Ascending aorta (tissue), 2 donors: Measurements from ENCODE around the gene ARFGAP3. TPM values are rescaled to one million over a fixed set of nuclear protein-coding genes. Genes with fewer than 3 reads are reported as not detected.
A peak's percentile ranks its signal among the peaks of the same experiment; 100 is the strongest.

Experiments used
- DNase-seq, 2 donors: peaks; one replicate each; pipeline ENCODE4 v3.0.0-alpha.2; 2019; ENCODE audit warnings: low spot score in 2 of 2
- H3K27ac ChIP-seq, 2 donors: fragments of 200-600 bp; sonication (generic); one replicate each; pipeline ENCODE4 v1.5.1; 2016 to 2017; ENCODE audit warnings: mild to moderate bottlenecking in 1 of 2
- H3K27me3 ChIP-seq: fragments of 200-600 bp; sonication (generic); one replicate; pipeline ENCODE4 v1.5.1; 2017
- H3K36me3 ChIP-seq, 2 donors: fragments of 200-600 bp; sonication (generic); one replicate each; pipeline ENCODE4 v1.5.1; 2016
- H3K4me1 ChIP-seq, 2 donors: fragments of 200-600 bp; sonication (generic); one replicate each; pipeline ENCODE4 v1.5.1; 2016 to 2017; ENCODE audit warnings: mild to moderate bottlenecking in 1 of 2
- H3K4me3 ChIP-seq, 2 donors: fragments of 200-600 bp; sonication (generic); one replicate each; pipeline ENCODE4 v1.5.1; 2016 to 2017; ENCODE audit warnings: mild to moderate bottlenecking in 1 of 2
- H3K9me3 ChIP-seq, 2 donors: fragments of 200-600 bp; sonication (generic); one replicate each; pipeline ENCODE4 v1.5.1; 2016
- intact Hi-C: fragments of 100-400 bp; cut with DNase I; formaldehyde crosslinking; loops from one replicate; pipeline ENCODE4 v1.15.1; 2023
- total RNA-seq: library from RNA; depleted of rRNA; stranded (reverse); fragments of >200 nt; gene quantifications from one replicate; pipeline ENCODE4 v1.1.0, GENCODE V29; 2016
- TF ChIP-seq, protein P1 (sequence below), 3 experiments: fragments of 200-600 bp in 2 of 3; fragments of 450-650 bp in 1 of 3; sonication (generic) in 2 of 3; IDR thresholded peaks; one replicate each; pipeline ENCODE4 v1.5.1; 2016 to 2019; ENCODE audit warnings: antibody characterized with exemption in 3 of 3, mild to moderate bottlenecking in 1 of 3, moderate library complexity in 1 of 3

ARFGAP3 gene
- total RNA-seq, 1 donor from 2014 or later, result 21.6 TPM

DNA sequence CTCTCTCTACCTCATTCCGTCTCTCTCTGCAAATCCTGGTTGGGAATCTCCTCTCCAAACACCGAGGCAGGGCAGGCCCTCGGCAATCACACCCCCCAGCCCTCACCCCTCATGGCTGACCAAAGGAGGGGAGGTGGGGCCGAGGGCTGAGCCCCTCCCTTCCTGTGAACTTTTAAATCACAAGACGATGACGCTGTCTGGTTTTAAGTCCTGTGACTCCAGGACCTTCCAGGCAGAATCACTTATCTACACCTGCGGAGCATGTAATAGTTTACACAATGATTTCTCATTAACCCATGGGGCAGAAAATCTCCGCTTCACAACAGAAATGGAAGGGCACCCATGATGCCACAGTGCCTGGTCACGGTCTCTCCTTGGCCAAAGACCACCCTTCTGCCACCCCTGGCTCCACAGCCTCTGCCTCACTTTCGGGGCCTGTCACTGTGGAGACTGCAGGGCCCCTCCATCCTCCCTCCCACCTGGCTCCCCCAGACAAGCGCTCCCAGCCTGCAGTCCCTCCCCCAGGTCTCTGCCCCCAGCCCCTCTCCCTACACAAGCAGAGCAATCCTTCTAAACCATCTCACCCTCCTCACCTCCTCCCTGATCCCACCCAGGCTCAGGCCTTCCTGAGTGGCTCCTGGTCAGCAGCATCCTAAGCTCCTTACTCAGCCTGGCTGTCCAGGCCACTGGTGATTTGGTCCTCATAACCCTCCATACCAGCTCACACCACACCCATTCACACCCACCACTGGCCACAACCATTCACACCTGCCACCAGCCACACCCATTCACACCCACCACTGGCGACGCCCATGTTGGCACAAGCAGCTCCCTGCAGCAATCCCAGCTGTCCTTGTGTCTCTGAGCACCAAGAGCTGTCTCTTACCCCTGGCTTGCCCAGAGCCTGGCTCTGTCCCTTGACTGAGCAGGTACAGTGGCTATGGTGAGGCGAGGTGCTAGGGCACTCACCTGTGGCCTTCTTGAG, 30.7 kb upstream of the ARFGAP3 start:
- H3K36me3 ChIP-seq, result peaks cover 69 to 92% of the 10 kb centered on the region in 2 donors
- H3K4me3 ChIP-seq, result no peak overlapping the region
- no peaks in the 10 kb centered on the region for H3K27me3 ChIP-seq
- no peak overlapping the region for H3K27ac ChIP-seq
- intact Hi-C loops, result no loop called here
- H3K9me3 ChIP-seq, result no peaks in the 10 kb centered on the region
- DNase-seq, result no peak
- peaks cover 2% of the 10 kb centered on the region in 2 donors for H3K4me1 ChIP-seq
- TF ChIP-seq, protein P1, sequence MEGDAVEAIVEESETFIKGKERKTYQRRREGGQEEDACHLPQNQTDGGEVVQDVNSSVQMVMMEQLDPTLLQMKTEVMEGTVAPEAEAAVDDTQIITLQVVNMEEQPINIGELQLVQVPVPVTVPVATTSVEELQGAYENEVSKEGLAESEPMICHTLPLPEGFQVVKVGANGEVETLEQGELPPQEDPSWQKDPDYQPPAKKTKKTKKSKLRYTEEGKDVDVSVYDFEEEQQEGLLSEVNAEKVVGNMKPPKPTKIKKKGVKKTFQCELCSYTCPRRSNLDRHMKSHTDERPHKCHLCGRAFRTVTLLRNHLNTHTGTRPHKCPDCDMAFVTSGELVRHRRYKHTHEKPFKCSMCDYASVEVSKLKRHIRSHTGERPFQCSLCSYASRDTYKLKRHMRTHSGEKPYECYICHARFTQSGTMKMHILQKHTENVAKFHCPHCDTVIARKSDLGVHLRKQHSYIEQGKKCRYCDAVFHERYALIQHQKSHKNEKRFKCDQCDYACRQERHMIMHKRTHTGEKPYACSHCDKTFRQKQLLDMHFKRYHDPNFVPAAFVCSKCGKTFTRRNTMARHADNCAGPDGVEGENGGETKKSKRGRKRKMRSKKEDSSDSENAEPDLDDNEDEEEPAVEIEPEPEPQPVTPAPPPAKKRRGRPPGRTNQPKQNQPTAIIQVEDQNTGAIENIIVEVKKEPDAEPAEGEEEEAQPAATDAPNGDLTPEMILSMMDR (IDR thresholded peaks at IDR 0.05), result no peak

DNA sequence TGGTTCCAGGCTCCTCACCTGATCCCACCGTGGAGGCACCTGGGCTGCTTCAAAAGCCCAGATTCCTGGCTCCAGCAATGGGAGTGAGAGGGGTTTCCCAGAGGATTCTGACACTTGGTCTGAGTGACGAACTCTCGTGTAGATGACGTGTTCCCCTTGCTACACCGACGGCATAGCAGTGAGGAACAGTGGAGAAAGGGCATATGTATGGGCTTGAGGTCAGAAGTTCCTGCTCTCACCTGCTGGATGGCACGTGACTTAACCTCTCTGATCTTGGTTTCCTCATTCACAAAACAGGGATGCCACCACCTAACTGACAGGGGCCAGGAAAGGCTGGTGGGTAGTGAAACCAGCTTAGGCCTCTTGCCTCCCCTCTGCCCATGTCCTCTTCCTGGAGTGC, 30.0 kb upstream of the ARFGAP3 start:
- intact Hi-C loops, result no loop called here
- Histone ChIP-seq H3K4me3 (no peak overlapping the region), H3K9me3 (no peaks in the 10 kb centered on the region), H3K27me3 (no peaks in the 10 kb centered on the region), H3K4me1 (peaks cover 0 to 2% of the 10 kb centered on the region in 2 donors), H3K27ac (no peak overlapping the region), H3K36me3 (peaks cover 73 to 95% of the 10 kb centered on the region in 2 donors)
- TF ChIP-seq, protein P1 (IDR thresholded peaks at IDR 0.05), result no peak
- DNase-seq, result no peak

DNA sequence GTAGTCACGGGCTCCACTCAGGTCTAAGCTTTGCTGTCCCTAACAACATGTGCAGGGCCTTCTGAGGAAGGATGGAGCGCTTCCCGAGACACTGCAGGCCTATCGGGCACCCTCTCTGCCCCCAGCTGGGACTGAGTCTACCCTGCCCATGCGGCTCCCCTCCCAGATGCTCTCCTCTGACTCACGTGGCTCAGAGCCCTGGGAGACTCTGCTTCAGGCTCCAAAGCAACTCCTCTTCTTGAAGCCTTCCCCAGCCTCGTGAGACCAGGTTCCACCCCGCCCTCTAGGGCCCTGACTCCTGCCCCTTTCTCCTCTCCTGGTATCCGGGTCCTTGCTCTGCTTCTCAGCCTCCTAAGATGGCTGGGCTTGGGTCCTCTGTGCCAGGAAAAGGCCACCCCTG, 28.4 kb upstream of the ARFGAP3 start:
- no peaks in the 10 kb centered on the region for H3K27me3 ChIP-seq
- no peaks in the 10 kb centered on the region for H3K4me1 ChIP-seq
- no peaks in the 10 kb centered on the region for H3K9me3 ChIP-seq
- H3K36me3 ChIP-seq, result peaks cover 75 to 96% of the 10 kb centered on the region in 2 donors
- intact Hi-C loops, result no loop called here
- H3K4me3 ChIP-seq, result no peak overlapping the region
- DNase-seq, result no peak
- peak overlapping the region in 1 of 2 donors; percentile 51 for H3K27ac ChIP-seq
- TF ChIP-seq, protein P1 (IDR thresholded peaks at IDR 0.05), result no peak

DNA sequence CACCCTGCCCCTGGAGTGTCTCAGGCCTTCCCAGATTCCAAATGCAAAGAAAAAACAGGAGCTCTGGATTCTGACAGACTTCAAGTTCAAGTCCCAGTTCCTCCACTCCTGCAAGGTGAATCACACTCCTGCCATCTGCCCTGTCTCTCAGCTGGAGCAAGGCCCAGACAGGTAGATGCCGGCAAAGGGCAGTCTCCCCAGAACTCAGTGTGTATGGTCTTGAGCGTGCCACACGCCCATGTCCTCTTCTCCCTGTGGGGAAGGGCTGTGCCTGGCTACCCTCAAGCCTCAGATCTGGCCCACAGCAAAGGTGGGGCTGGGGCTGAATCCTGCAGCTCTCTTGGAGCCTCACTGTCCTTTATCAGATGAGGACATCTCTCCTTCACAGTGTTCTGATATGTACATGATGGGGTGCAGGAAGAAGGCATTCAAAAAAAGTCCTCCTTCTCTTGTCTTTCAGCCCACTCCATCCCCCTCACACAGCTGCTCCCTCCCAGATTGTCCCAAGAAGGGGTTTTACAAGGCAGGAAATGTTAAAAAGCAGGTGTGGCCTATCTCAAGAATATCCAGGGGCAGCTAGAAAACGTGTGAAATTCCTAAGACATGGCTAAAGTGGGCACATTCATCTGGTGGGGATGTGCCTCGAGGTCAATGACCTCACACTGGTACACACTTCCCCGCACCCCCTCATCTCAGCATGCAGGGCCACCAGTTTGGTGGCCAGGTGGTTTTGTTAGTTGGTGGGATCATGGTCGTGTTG, 27.7 kb upstream of the ARFGAP3 start:
- H3K9me3 ChIP-seq, result no peaks in the 10 kb centered on the region
- H3K27me3 ChIP-seq, result no peaks in the 10 kb centered on the region
- no peak for DNase-seq
- H3K4me3 ChIP-seq, result no peak overlapping the region
- intact Hi-C loops, result no loop called here
- H3K4me1 ChIP-seq, result no peaks in the 10 kb centered on the region
- TF ChIP-seq, protein P1 (IDR thresholded peaks at IDR 0.05), result no peak
- H3K36me3 ChIP-seq, result peaks cover 77 to 96% of the 10 kb centered on the region in 2 donors
- H3K27ac ChIP-seq, result no peak overlapping the region

DNA sequence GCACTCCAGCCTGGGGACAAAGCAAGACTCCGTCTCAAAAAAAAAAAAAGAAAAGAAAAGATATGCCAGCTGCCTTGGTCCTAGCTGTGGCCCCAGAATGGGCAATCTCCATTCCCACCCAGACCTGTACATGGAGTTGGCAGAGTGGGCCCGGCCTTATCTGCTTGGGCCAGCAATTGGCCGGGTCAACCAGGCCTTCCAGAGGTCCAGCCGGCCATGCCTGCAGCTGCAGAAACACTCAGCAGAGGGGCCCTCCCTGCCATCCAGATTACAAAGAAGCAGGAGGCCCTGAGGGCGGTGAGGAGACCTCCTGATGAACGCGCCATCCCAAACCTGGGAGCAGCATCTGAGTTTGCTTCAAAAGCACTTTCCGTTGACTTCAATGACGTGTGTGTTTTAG, 26.9 kb upstream of the ARFGAP3 start:
- no peaks in the 10 kb centered on the region for H3K4me1 ChIP-seq
- intact Hi-C loops, result no loop called here
- no peaks in the 10 kb centered on the region for H3K9me3 ChIP-seq
- no peak overlapping the region for H3K27ac ChIP-seq
- H3K4me3 ChIP-seq, result no peak overlapping the region
- TF ChIP-seq, protein P1 (IDR thresholded peaks at IDR 0.05), result no peak
- no peak for DNase-seq
- H3K36me3 ChIP-seq, result peaks cover 83 to 96% of the 10 kb centered on the region in 2 donors
- no peaks in the 10 kb centered on the region for H3K27me3 ChIP-seq
